WTC11 (cell line): Measurements from ENCODE around the gene ZC3H12C. TPM values are rescaled to one million over a fixed set of nuclear protein-coding genes. Genes with fewer than 3 reads are reported as not detected.

Source experiments
- ATAC-seq: fragments of 200-7000 bp; cut with Tn5 transposase; 2 replicates; pipeline ENCODE4 v1.10.0; 2021; ENCODE audit warnings: mild to moderate bottlenecking, moderate library complexity
- CTCF ChIA-PET: fragments of 300-600 bp; sonication (Branson Sonifier 250); formaldehyde crosslinking; loops from one replicate; lab custom pipeline; 2021; ENCODE audit warnings: antibody characterized with exemption; lab: Charles Lee
- POLR2A ChIA-PET: fragments of 350-600 bp; sonication (Branson Sonifier 250); formaldehyde crosslinking; loops from one replicate; lab custom pipeline; 2021; ENCODE audit warnings: antibody characterized with exemption; lab: Charles Lee
- DNase-seq: peaks from one replicate; pipeline ENCODE4 v3.0.0; 2021; ENCODE audit warnings: low spot score
- H3K27ac Mint-ChIP-seq: 2 replicates; pipeline ENCODE4 v1.8.0; 2021; ENCODE audit warnings: mixed read lengths
- H3K27me3 Mint-ChIP-seq: 2 replicates; pipeline ENCODE4 v1.8.0; 2021; ENCODE audit warnings: low read depth, mild to moderate bottlenecking, moderate library complexity, mixed read lengths
- H3K36me3 Mint-ChIP-seq: 2 replicates; pipeline ENCODE4 v1.8.0; 2021; ENCODE audit warnings: mixed read lengths
- H3K4me1 Mint-ChIP-seq: 2 replicates; pipeline ENCODE4 v1.8.0; 2022; ENCODE audit warnings: mixed read lengths
- H3K4me3 Mint-ChIP-seq: 2 replicates; pipeline ENCODE4 v1.8.0; 2021; ENCODE audit warnings: mild to moderate bottlenecking, moderate library complexity, mixed read lengths
- H3K9me3 Mint-ChIP-seq: 2 replicates; pipeline ENCODE4 v1.8.0; 2021; ENCODE audit warnings: mixed read lengths
- ATF1 ChIP-seq: sonication (generic); formaldehyde crosslinking; IDR thresholded peaks from 2 replicates; pipeline ENCODE4 v1.8.1; 2023; ENCODE audit warnings: mild to moderate bottlenecking, moderate library complexity, missing genetic modification reagents
- CREB1 ChIP-seq: sonication (generic); formaldehyde crosslinking; IDR thresholded peaks from 2 replicates; pipeline ENCODE4 v1.8.0; 2023; ENCODE audit warnings: mild to moderate bottlenecking, missing genetic modification reagents
- ETV6 ChIP-seq: sonication (generic); formaldehyde crosslinking; IDR thresholded peaks from 2 replicates; pipeline ENCODE4 v1.8.1; 2022; ENCODE audit warnings: mild to moderate bottlenecking, missing genetic modification reagents
- GRHL2 ChIP-seq: fragments of 250-450 bp; sonication (Bioruptor Pico); IDR thresholded peaks from 2 replicates; pipeline ENCODE4 v1.8.0; 2022; ENCODE audit warnings: mild to moderate bottlenecking, moderate library complexity; ENCODE audit not compliant: insufficient replicate concordance, severe bottlenecking
- KAT7 ChIP-seq: sonication (generic); formaldehyde crosslinking; IDR thresholded peaks from 2 replicates; pipeline ENCODE4 v1.8.1; 2023; ENCODE audit warnings: missing genetic modification reagents, mild to moderate bottlenecking, borderline replicate concordance
- NR2C2 ChIP-seq: sonication (generic); formaldehyde crosslinking; IDR thresholded peaks from 2 replicates; pipeline ENCODE4 v1.8.0; 2022; ENCODE audit warnings: mild to moderate bottlenecking, missing genetic modification reagents
- NR3C1 ChIP-seq: sonication (generic); formaldehyde crosslinking; conservative IDR thresholded peaks from 2 replicates; pipeline ENCODE4 v1.8.1; 2023; ENCODE audit warnings: low read depth, mild to moderate bottlenecking, missing genetic modification reagents
- SMAD4 ChIP-seq: sonication (generic); formaldehyde crosslinking; IDR thresholded peaks from 2 replicates; pipeline ENCODE4 v1.8.0; 2022; ENCODE audit warnings: mild to moderate bottlenecking, missing genetic modification reagents
- ZNF121 ChIP-seq: sonication (generic); formaldehyde crosslinking; IDR thresholded peaks from 2 replicates; pipeline ENCODE4 v1.8.0; 2023; ENCODE audit warnings: missing genetic modification reagents
- ZNF263 ChIP-seq: sonication (generic); formaldehyde crosslinking; IDR thresholded peaks from 2 replicates; pipeline ENCODE4 v1.8.1; 2022; ENCODE audit warnings: low read depth, mild to moderate bottlenecking, moderate library complexity, missing genetic modification reagents
- ZNF317 ChIP-seq: sonication (generic); formaldehyde crosslinking; IDR thresholded peaks from 2 replicates; pipeline ENCODE4 v1.8.1; 2023; ENCODE audit warnings: low read depth, mild to moderate bottlenecking, moderate library complexity, missing genetic modification reagents, borderline replicate concordance
- total RNA-seq: library from RNA; stranded (reverse); gene quantifications from 3 replicates; pipeline ENCODE4 v1.2.3, GENCODE V29; 2021
- TF ChIP-seq, protein P1 (sequence below): sonication (generic); formaldehyde crosslinking; IDR thresholded peaks from 2 replicates; pipeline ENCODE4 v1.8.0; 2022; ENCODE audit warnings: mild to moderate bottlenecking, missing genetic modification reagents
- TF ChIP-seq, protein P2 (sequence below): fragments of 250-450 bp; sonication (Bioruptor Pico); IDR thresholded peaks from 2 replicates; pipeline ENCODE4 v1.8.0; 2021; ENCODE audit warnings: mild to moderate bottlenecking
- TF ChIP-seq, protein P3 (sequence below): sonication (generic); formaldehyde crosslinking; IDR thresholded peaks from 2 replicates; pipeline ENCODE4 v1.8.1; 2023; ENCODE audit warnings: mild to moderate bottlenecking, missing genetic modification reagents
- TF ChIP-seq, protein P4 (sequence below): fragments of 200-600 bp; IDR thresholded peaks from 2 replicates; pipeline ENCODE4 v1.8.0; 2022; ENCODE audit warnings: antibody characterized with exemption
- TF ChIP-seq, protein P5 (sequence below): sonication (generic); formaldehyde crosslinking; IDR thresholded peaks from 2 replicates; pipeline ENCODE4 v1.8.1; 2022; ENCODE audit warnings: missing genetic modification reagents, borderline replicate concordance
- TF ChIP-seq, protein P6 (sequence below): sonication (generic); formaldehyde crosslinking; IDR thresholded peaks from 2 replicates; pipeline ENCODE4 v1.8.0; 2022; ENCODE audit warnings: mild to moderate bottlenecking, missing genetic modification reagents
- TF ChIP-seq, protein P7 (sequence below): sonication (generic); formaldehyde crosslinking; IDR thresholded peaks from 2 replicates; pipeline ENCODE4 v1.8.1; 2023; ENCODE audit warnings: mild to moderate bottlenecking, missing genetic modification reagents
- TF ChIP-seq, protein P8 (sequence below): sonication (generic); formaldehyde crosslinking; IDR thresholded peaks from 2 replicates; pipeline ENCODE4 v1.8.0; 2023; ENCODE audit warnings: mild to moderate bottlenecking, missing genetic modification reagents

ZC3H12C gene
- total RNA-seq, 1 experiment from 2014 or later: 2.4 TPM

DNA sequence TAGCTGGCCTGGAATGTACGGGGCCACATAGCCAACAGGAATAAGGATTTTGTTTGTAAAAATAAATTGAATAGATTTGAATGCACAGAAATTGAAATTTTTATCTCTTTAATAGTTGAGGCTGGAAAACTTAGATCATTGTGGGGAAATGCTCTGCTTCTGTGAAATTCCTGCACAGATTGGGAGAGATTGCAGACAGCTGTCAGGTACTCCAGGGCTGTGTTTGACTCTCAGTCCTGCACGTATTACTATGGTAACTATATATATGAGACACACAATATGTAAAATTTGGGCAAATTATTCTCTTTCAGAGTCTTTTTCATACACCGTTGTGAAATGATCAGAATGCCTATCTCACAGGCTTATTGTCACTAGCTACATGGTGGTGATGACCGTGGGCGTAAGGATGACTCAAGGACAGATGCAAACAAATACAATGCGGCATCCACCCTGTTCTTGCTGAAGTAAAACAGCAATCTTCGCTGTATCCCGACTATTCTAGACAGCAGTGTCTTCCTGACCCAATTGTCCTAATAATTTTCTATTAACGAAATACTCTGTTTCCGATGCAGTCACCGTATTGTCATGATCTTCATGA, 79.4 kb downstream of the ZC3H12C start:
- no peak for DNase-seq
- Mint-ChIP-seq H3K27ac (no peak overlapping the region), H3K4me1 (peaks cover 37% of the 10 kb centered on the region)
- no peak for ATAC-seq
- CTCF ChIA-PET: interaction anchor here (0.6 kb wide), 1 partner anchor 47 kb away, joined by 3 read pairs; no protein-coding TSS in a partner anchor
- POLR2A ChIA-PET: no interaction called here
- TF ChIP-seq, protein P1, sequence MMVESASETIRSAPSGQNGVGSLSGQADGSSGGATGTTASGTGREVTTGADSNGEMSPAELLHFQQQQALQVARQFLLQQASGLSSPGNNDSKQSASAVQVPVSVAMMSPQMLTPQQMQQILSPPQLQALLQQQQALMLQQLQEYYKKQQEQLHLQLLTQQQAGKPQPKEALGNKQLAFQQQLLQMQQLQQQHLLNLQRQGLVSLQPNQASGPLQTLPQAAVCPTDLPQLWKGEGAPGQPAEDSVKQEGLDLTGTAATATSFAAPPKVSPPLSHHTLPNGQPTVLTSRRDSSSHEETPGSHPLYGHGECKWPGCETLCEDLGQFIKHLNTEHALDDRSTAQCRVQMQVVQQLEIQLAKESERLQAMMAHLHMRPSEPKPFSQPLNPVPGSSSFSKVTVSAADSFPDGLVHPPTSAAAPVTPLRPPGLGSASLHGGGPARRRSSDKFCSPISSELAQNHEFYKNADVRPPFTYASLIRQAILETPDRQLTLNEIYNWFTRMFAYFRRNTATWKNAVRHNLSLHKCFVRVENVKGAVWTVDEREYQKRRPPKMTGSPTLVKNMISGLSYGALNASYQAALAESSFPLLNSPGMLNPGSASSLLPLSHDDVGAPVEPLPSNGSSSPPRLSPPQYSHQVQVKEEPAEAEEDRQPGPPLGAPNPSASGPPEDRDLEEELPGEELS (CRISPR knock-in tag): no peak
- TF ChIP-seq SMAD4 (no peak), ATF1 (CRISPR knock-in tag) (no peak), ZNF317 (CRISPR knock-in tag) (no peak), KAT7 (no peak), ZNF263 (CRISPR knock-in tag) (no peak), GRHL2 (CRISPR knock-in tag) (no peak), CREB1 (CRISPR knock-in tag) (no peak), NR2C2 (CRISPR knock-in tag) (no peak), ETV6 (no peak), ZNF121 (CRISPR knock-in tag) (no peak), NR3C1 (no peak)
- TF ChIP-seq, protein P2, sequence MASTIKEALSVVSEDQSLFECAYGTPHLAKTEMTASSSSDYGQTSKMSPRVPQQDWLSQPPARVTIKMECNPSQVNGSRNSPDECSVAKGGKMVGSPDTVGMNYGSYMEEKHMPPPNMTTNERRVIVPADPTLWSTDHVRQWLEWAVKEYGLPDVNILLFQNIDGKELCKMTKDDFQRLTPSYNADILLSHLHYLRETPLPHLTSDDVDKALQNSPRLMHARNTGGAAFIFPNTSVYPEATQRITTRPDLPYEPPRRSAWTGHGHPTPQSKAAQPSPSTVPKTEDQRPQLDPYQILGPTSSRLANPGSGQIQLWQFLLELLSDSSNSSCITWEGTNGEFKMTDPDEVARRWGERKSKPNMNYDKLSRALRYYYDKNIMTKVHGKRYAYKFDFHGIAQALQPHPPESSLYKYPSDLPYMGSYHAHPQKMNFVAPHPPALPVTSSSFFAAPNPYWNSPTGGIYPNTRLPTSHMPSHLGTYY (CRISPR knock-in tag): no peak
- TF ChIP-seq, protein P3, sequence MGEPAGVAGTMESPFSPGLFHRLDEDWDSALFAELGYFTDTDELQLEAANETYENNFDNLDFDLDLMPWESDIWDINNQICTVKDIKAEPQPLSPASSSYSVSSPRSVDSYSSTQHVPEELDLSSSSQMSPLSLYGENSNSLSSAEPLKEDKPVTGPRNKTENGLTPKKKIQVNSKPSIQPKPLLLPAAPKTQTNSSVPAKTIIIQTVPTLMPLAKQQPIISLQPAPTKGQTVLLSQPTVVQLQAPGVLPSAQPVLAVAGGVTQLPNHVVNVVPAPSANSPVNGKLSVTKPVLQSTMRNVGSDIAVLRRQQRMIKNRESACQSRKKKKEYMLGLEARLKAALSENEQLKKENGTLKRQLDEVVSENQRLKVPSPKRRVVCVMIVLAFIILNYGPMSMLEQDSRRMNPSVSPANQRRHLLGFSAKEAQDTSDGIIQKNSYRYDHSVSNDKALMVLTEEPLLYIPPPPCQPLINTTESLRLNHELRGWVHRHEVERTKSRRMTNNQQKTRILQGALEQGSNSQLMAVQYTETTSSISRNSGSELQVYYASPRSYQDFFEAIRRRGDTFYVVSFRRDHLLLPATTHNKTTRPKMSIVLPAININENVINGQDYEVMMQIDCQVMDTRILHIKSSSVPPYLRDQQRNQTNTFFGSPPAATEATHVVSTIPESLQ (CRISPR knock-in tag): no peak
- TF ChIP-seq, protein P4, sequence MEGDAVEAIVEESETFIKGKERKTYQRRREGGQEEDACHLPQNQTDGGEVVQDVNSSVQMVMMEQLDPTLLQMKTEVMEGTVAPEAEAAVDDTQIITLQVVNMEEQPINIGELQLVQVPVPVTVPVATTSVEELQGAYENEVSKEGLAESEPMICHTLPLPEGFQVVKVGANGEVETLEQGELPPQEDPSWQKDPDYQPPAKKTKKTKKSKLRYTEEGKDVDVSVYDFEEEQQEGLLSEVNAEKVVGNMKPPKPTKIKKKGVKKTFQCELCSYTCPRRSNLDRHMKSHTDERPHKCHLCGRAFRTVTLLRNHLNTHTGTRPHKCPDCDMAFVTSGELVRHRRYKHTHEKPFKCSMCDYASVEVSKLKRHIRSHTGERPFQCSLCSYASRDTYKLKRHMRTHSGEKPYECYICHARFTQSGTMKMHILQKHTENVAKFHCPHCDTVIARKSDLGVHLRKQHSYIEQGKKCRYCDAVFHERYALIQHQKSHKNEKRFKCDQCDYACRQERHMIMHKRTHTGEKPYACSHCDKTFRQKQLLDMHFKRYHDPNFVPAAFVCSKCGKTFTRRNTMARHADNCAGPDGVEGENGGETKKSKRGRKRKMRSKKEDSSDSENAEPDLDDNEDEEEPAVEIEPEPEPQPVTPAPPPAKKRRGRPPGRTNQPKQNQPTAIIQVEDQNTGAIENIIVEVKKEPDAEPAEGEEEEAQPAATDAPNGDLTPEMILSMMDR: no peak
- TF ChIP-seq, protein P5, sequence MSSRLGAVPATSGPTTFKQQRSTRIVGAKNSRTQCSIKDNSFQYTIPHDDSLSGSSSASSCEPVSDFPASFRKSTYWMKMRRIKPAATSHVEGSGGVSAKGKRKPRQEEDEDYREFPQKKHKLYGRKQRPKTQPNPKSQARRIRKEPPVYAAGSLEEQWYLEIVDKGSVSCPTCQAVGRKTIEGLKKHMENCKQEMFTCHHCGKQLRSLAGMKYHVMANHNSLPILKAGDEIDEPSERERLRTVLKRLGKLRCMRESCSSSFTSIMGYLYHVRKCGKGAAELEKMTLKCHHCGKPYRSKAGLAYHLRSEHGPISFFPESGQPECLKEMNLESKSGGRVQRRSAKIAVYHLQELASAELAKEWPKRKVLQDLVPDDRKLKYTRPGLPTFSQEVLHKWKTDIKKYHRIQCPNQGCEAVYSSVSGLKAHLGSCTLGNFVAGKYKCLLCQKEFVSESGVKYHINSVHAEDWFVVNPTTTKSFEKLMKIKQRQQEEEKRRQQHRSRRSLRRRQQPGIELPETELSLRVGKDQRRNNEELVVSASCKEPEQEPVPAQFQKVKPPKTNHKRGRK: no peak
- TF ChIP-seq, protein P6, sequence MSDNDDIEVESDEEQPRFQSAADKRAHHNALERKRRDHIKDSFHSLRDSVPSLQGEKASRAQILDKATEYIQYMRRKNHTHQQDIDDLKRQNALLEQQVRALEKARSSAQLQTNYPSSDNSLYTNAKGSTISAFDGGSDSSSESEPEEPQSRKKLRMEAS (CRISPR knock-in tag): no peak
- TF ChIP-seq, protein P7, sequence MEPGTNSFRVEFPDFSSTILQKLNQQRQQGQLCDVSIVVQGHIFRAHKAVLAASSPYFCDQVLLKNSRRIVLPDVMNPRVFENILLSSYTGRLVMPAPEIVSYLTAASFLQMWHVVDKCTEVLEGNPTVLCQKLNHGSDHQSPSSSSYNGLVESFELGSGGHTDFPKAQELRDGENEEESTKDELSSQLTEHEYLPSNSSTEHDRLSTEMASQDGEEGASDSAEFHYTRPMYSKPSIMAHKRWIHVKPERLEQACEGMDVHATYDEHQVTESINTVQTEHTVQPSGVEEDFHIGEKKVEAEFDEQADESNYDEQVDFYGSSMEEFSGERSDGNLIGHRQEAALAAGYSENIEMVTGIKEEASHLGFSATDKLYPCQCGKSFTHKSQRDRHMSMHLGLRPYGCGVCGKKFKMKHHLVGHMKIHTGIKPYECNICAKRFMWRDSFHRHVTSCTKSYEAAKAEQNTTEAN (CRISPR knock-in tag): no peak
- TF ChIP-seq, protein P8, sequence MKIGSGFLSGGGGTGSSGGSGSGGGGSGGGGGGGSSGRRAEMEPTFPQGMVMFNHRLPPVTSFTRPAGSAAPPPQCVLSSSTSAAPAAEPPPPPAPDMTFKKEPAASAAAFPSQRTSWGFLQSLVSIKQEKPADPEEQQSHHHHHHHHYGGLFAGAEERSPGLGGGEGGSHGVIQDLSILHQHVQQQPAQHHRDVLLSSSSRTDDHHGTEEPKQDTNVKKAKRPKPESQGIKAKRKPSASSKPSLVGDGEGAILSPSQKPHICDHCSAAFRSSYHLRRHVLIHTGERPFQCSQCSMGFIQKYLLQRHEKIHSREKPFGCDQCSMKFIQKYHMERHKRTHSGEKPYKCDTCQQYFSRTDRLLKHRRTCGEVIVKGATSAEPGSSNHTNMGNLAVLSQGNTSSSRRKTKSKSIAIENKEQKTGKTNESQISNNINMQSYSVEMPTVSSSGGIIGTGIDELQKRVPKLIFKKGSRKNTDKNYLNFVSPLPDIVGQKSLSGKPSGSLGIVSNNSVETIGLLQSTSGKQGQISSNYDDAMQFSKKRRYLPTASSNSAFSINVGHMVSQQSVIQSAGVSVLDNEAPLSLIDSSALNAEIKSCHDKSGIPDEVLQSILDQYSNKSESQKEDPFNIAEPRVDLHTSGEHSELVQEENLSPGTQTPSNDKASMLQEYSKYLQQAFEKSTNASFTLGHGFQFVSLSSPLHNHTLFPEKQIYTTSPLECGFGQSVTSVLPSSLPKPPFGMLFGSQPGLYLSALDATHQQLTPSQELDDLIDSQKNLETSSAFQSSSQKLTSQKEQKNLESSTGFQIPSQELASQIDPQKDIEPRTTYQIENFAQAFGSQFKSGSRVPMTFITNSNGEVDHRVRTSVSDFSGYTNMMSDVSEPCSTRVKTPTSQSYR: no peak
- TF ChIP-seq, all 79 proteins: peak for 0
- Mint-ChIP-seq H3K27me3 (peaks cover 2% of the 10 kb centered on the region), H3K36me3 (no peaks in the 10 kb centered on the region), H3K4me3 (no peak overlapping the region), H3K9me3 (no peaks in the 10 kb centered on the region)
